Colon (tissue), 2 donors: ENCODE measurements around the gene FAM20C.
"Not testable (repeated sequence)": the region's sequence is repeated elsewhere in the genome, so short reads cannot be mapped to it uniquely, and the experiment has no call there.

Experiments used
- FAIRE-seq: peaks from 2 replicates; lab custom pipeline; 2012; peaks lifted over from hg19 to GRCh38; lab: Jason Lieb, UNC
- donor health status: control.
- donor health status: control.

Gene FAM20C

DNA sequence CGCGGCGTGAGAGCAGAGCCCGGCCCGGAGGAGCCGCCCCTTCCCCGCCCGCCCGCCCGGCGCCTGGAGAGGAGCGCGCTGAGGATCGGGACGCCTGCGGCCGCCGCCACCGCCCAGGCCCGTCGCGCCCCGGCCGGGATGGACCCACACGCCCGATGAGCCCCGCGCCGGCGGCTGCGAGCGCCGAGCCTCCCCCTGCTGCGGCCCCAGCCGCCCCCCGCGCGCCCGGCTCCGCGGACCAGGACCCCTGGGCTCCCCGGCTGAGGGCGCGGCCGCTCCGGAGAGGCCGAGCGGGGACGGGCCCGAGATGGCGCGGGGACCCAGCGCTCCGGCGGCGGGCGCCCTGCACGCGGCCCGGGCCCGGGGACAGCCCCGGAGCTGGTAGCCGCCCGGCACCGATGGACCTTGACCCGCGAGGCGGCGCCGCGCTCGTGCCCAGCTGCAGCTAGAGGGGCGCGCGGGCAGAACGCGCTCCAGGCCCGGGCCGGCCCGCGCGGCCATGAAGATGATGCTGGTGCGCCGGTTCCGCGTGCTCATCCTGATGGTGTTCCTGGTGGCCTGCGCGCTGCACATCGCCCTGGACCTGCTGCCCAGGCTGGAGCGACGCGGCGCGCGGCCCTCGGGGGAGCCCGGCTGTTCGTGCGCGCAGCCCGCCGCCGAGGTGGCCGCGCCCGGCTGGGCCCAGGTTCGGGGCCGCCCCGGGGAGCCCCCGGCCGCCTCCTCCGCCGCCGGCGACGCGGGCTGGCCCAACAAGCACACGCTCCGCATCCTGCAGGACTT is 520 bp downstream of the FAM20C start:
- FAIRE-seq = no peak

DNA sequence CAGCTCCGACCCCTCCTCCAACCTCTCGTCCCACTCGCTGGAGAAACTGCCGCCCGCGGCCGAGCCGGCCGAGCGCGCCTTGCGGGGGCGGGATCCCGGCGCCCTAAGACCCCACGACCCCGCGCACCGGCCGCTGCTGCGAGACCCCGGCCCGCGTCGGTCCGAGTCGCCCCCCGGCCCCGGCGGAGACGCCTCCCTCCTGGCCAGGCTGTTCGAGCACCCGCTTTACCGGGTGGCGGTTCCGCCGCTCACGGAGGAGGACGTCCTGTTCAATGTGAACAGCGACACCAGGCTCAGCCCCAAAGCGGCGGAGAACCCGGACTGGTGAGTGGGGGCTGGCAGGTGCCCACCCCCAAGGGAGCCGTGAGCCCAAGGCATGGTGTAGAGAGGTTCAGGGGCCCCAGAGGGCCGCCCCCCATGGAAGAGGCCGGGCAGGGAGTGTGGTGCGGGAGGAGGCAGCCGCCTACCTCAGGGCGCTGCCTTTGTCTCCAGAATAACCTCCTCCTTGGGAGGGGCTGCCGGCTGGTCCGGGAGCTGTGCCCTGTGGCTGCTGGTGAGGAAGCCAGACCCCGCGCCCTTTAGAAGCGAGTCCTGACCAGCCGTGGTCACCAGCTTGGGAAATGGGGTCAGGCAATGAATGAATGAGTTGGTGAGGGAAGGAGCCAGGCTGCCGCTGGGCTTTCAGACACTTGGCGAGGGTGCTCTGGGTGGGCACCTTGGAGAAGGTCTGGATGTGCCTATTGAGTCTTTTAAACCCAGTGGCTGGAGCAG is 1.3 kb downstream of the FAM20C start:
- FAIRE-seq = no peak

DNA sequence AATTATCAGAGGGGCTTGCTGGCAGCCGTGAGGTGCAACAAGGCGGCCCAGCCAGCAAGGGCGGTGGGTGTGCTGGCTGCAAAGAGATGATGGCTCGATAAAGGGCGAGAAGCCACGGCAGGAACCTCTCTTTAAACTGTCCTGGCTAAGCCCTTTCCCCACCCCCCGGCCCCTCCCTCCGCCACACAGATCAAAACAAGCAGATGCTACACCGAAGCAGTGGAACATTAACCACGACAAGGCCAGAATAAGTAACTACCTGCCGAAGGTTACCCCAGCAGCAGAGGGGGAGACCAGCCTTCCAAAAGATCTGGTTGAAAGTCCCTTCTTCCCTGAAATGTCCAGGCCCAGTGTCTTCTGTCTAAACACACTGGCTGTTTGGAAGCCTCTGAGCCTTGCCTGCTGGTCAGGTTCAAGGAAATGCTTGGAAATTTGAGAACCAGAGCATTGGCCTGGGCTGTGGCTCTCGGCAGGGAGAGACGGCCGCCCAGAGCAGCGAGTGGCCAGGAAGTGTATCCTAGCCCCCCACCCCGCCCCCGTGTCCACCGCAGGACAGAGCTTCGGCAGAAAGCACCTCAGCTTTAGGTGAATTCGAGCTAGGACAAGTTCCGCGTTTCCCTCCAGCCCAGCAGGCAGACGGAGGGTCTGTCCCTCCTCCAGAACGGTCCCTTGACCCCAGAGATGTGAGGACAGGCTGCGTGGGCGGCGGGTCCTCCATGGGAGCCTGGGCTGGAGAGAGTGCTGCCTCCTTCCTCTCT is 2.1 kb downstream of the FAM20C start:
- no peak for FAIRE-seq

DNA sequence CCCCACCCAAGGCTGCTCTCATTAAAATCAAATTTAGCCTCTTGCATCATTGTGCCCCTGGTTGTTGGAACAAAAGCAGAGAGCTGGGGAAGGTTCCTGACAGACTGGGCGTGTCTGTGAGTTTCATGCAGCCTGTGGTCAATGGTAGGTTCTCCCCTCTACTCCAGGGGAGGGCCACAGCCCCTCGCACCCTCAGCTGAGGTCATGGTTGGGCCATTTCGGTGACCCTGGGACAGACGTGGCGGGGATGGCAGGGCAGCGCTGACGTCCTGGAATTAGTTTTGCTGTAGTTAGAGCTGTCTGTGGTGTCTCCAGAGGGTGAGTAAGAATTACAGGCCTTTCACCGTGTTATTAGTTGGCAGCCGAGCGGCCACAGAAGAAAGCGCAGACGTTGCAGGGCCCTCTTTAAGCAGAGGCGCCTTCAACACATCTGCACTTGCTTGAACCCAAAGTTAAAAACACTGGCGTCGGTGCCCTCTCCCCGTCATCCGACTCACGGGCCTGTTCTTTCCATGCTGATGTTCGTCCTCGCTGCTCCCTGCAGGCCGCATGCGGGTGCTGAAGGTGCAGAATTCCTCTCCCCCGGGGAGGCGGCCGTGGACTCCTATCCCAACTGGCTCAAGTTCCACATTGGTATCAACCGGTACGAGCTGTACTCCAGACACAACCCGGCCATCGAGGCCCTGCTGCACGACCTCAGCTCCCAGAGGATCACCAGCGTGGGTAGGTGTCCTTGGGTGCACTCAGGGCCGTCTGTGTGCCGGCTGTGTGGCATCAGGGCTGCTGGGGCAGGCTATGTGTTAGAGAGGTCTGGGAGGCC is 2.8 kb downstream of the FAM20C start:
- FAIRE-seq = no peak

DNA sequence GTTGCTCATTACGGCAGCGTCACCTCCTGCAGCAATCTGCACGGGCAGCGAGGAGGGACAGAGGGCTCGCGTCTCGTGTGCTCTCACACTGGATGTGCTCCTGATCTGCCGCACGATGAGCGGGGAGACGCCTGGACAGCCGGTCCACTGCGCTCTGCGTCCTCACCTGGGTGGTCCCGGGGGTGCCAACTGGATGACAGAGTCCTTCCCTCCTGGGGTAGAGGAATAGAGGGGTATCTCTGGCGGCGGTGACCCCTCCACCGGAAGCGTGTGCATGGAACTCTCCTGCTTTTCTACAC is 3.4 kb downstream of the FAM20C start:
- no peak for FAIRE-seq

DNA sequence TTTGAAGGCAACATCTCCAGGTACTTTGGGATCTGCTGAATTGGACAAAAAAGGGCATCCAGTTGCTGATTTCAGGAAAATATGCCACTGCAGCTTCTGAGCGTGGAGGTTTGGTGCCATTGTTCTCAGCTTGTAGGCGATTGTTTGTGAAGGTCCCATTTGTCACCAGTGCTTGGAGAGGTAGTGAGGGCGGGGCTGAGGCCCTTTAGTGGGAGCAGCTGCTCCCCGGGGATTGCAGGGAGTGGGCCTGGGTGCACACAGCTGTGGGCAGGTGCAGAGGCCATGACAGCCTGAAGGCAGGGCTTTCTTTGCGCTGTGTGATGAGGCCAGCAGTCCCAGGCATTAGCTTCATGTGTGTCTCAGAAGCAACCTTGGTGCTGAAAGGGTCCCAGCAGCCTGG is 3.9 kb downstream of the FAM20C start:
- FAIRE-seq = no peak

DNA sequence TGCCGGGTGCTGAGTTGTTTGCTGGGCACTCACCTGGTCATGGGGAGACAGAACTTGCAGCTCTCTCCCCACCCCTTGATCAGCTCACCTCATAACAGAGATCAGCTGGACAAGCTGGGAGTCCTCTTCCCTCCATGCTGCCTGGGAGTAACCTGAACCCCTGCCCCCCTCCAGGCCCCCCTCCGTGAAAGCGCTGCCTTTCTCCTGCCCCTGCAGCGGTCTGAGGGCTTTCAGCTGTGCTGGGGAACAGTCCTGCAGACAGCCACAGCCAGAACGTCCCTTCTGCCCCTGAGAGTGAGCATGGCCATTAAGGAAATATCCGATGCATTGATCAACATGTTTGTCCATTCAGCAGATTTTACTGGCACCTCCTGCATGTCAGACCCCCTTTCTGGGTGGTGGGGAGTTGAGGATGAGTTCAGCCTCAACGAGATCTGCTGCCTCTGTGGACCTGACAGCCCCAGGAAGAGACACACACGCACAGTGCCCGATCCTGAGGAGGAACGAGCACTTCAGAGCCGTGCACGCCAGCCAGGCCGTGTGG is 4.5 kb downstream of the FAM20C start:
- no peak for FAIRE-seq

DNA sequence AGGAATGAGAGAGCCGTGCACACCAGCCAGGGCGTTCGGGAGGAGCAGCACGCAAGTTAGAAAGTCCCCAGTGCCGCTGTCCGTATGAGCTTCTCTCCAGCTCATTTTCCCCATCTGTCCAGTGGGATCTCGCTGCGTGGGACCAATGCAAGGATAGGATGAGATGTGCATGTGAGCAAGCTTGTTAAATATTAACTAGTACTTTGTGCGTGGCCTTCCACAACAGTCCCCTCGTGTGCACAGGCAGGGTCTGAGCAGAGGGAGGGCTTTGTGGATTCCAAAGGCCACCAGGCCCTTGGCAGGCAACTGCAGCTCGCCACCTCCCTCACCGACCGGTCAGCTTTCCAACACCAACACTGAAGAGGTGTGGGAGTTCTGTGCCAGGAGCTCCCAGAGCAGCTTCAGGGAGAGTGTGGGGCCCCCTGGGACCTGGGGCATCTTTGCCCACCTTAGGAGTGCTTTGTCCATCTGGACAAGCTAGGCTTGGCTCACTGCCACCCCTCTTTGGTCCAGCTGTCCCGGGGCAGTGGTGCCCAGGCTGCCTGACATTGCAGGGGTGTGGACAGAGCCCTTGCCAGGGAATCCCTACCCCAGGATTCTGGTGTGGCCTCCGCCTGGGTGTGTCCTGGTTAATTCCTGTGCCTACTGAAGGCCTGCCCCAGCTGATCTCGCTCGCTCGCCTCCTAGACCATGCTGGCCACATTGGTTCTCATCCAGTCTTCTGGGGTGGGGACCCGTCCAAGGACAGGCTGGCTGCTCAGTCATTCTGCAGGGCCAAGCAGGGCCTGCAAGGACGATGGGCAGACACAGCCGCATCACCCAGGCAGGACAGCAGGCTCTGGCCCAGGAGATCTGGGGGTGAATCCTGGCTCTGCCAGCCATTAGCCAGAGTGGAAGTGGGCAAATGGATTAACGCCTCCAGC is 5.3 kb downstream of the FAM20C start:
- FAIRE-seq = no peak

DNA sequence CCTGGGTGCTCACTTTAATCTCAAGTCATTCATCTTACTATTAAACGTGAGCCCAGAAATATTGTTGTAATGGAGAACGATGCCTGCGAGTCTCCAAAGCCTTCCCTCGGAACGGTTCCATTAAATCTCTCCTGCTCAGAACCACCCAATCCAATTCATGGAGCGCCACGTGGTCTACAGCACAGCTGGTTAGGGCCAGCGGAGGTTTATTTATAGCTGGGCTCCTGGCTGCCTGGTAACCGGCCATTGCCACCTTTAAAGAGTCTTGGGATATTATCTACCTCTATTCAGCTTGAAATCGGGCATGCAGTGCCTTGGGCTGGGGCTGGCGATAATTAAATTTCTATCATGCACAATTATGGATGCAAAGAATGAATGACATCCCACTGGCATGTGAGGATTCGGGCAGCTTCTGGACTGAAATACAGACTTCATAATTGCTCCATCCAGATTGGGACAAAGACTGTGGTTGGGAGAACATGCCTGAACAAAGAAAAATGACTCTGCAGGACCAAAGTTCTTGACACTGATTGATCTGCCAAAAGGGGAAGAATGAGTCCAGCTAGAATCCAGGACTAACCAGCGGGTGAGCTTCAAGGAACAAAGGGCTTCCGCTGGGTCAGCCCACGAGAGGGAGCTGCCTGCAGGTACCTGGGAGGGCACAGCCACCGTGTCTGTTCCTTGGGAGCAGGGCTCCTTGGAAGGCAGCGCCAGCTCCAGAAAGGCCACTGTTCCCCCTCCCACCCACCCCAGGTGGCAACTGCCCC is 7.3 kb downstream of the FAM20C start:
- FAIRE-seq = no peak

DNA sequence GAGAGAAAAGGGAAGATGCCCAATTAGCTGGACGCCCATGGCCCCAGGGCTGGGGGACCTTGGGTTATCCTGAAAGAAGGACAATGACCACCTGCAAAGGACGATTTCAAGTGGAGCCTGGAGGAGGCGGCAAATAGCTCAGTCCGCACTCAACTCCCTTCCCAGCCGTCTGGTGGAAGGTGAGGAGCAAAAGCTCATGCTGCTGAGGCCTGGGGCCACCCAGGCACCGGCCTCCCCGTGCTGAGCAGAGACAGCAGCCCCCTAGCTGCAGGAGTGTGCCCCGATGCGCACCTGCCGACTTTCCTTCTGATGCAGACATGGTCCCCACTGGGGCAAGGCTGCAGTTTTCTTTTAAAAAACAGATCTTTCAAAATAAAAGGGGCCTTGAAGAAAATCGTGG is 7.9 kb downstream of the FAM20C start:
- FAIRE-seq = no peak

DNA sequence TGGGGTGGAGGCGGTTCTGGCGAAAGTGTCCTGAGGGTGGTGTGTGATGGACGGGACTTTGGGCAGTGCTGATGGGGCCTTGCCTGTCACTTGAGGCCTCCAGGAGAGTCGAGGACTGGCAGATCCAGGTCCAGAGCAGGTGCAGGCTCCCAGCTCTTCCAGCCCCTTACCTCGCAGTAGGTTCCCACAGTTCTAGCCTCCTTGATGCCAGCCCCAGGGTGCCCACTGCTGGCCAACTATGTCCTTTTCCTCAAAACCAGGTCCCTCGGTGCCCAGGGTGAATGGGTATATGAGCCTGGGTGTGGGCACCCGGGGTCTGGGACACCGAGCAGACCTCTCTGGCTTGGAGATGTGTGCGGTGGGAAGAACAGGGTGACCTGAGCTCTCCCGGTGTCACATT is 8.3 kb downstream of the FAM20C start:
- FAIRE-seq = no peak

DNA sequence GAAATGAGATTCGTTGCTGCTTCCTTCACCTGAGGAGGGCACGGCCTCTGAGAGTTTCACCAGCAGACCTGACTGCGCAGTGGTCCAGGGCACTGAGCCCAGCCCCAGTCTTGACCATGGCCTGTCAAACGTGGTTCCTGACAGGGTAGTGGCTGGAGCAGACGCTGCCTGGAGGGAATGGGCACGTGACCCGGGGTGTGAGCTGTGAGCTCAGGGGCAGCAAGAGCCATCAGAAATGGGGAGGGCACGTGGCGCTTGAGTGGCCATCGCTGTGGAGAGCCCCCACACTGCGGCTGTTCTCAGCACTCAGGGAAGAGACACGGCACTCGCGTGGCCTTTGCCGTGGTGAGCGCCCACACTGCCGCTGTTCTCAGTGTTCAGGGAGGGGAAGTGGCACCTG is 12.0 kb downstream of the FAM20C start:
- FAIRE-seq = no peak

DNA sequence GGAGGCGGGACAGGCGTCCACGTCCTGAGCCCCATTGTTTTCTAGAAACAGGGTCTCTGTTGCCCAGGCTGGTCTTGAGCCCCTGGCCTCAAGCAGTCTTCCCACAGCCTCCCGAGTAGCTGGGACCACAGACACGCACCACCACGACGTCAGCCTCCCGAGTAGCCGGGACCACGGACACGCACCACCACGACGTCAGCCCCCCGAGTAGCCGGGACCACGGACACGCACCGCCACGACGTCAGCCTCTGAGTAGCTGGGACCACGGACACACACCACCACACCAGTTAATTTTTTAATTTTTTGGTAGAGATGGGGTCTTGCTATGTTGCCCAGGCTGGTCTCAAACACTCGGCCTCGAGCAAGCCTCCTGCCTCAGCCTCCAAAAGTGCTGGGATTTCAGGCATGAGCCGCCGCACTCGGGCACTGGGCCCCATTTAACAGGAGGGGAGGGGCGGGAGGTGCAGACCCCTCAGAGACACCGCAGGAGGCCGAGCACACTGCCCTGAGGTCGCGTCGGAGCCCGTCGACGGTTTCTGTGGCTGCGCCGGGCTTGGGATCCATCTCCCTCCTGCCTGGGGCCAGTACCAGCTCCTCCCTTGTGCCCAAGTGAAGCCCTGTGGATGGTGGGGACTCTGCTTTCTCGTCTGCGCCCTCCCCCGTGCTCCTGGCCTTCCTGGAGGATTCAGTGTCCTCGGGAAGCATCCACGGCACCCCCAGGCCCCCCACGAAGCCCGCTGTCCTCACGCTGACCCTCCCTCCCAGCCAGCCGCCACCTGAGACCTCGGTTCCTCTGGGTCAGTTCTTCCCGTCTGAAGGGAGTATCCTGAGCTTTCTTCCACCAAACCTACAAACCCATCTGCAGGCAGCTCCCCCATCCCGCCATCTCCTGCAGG is 13.0 kb downstream of the FAM20C start:
- FAIRE-seq = no peak

DNA sequence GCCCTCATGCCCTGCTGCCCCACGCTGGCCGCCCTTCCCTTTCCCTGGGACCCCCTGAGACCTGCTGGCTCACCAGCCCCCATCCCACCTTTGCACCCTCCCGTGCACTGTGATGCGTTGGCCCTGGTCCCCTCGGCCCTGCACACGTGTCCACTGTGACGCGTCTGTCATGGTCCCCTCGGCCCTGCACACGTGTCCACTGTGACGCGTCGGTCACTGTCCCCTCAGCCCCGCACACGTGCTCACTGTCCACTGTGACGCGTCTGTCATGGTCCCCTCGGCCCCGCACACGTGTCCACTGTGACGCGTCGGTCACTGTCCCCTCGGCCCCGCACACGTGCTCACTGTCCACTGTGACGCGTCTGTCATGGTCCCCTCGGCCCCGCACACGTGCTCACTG is 14.0 kb downstream of the FAM20C start:
- not testable (repeated sequence) for FAIRE-seq

DNA sequence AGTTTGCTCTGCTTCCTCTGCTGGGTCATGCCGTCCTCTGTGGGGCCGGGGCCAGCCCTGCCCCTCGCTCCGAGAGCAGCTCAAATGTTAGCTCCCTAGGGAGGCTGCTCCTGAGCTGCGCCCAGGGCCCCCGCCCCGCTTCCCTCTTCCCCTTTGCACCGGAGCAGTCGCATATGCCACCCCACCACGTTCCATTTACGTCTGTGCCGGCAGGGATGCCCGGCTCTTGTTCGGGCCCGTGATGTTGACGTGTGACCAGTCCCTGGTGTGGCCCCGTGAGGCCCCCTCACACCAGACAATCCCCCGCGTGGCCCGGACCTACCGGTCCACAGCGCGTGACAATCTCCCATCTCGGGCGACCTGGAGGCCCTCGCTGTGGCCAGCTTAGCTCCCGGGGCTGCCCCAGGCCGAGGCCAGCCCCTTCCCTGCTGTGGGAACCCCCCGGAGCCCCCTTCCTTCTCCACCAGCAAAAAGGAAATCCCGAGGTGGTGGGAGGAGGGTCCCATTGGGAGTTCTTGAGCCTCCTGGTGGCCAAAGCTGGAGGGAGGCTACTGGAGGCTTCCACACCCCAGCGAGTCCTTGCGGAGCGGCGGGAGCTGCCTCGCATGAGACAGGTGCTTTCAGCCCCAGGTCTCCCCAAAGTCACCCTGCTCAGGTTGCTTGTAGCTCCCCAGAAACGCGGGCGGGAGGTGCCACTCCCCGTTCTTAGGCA is 15.2 kb downstream of the FAM20C start:
- FAIRE-seq = no peak

DNA sequence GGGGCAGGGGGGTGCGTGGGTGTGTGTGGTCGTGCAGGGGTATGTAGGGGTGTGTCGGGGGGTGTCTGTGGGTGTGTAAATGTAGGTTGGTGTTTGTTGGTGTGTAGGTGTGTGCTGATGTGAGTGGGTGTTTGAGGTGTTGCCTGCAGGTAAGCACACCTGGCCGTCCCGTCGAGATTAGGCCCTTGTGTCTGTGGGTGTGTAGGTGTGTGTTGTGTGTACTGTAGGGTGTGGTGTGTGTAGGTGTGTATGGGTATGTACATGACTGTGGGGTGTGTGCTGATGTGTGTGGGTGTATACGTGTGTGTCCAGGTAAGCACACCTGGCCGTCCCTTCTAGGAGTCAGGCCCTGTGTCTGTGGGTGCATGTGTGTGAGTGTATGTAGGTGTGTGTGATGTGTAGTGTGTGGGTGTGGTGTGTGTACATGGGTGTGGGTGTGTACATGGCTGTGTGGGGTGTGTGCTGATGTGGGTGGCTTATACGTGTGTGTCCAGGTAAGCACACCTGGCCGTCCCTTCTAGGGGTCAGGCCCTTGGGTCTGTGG is 15.8 kb downstream of the FAM20C start:
- no peak for FAIRE-seq

DNA sequence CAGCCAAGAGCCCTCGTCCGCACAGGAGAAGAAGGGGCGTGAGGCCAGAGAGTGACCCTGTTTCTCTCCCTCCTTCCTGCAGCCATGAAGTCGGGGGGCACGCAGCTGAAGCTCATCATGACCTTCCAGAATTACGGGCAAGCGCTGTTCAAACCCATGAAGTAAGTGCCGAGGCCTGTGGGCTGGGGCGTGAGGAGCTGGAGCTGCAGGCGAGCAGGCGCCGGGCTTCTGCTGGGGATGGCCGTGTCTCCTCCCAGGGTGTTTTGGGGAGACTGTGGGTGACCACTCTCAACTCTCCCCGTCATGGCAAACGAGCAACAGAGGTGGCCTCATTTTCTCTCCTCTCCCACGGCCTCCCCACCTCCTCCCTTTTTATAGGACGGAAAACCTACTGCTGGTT is 16.4 kb downstream of the FAM20C start:
- FAIRE-seq = no peak

DNA sequence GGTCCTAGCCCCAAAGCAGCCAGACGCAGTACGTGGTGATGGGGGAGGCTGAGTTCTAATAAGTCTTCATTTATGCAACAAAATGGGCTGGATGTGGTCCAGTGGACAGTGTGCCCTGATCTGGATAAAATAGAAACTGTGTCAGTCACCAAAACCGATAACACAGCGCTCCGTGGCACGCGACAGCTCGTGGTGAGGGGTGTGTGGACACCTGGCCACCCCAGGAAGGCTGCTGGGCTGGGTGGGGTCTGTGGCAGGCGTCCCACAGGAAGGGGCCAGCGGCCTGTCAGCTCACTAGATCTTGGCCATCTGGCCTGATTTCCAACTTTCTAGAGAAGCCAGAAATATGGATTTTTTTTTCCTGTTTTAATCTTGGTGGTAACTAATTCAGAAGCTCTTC is 17.0 kb downstream of the FAM20C start:
- FAIRE-seq = no peak
